Neural cell (in vitro differentiated cells): Measurements from ENCODE around the gene SH3PXD2A.

Source experiments
- EP300 ChIP-seq: fragments of 450-650 bp; conservative IDR thresholded peaks from 2 replicates; pipeline ENCODE4 v1.6.1; 2014; ENCODE audit warnings: antibody characterized with exemption, mild to moderate bottlenecking, moderate library complexity; ENCODE audit not compliant: poor library complexity, severe bottlenecking
- EZH2 ChIP-seq: fragments of 200-600, 300-800 bp; shearing (Covaris generic), sonication (generic); IDR thresholded peaks from 2 replicates; pipeline ENCODE4 v1.6.1; 2014; ENCODE audit warnings: antibody characterized with exemption, low read length, borderline replicate concordance, mild to moderate bottlenecking; ENCODE audit not compliant: insufficient read depth, poor library complexity, severe bottlenecking
- TF ChIP-seq, protein P1 (sequence below): fragments of 450-650 bp; IDR thresholded peaks from 2 replicates; pipeline ENCODE4 v1.5.1; 2014; ENCODE audit warnings: antibody characterized with exemption, mild to moderate bottlenecking, moderate library complexity; ENCODE audit not compliant: poor library complexity, severe bottlenecking
- TF ChIP-seq, protein P2 (sequence below): IDR thresholded peaks from 2 replicates; pipeline ENCODE4 v1.6.1; 2012; ENCODE audit warnings: borderline replicate concordance

DNA sequence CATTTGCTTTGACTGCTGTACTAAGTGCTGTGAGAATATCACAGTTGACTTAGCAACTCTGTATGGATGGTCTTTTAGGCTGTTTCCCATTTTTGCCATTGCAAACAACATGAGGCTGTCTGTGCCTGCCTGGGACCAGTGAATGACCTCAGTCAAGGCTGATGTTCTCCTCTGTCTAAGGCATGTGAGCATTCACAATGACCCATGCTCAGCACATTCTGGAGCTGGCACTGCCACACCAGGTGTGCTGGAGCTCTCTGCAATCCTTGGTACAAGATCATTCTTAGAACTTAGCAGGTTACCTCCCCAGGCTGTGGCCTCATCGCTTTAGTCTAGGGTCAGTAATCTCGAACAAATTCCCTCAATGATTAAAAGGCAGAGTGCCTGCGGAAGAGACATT lies 61.9 kb downstream of the SH3PXD2A start:
- no peak for TF ChIP-seq EZH2
- TF ChIP-seq, protein P1, sequence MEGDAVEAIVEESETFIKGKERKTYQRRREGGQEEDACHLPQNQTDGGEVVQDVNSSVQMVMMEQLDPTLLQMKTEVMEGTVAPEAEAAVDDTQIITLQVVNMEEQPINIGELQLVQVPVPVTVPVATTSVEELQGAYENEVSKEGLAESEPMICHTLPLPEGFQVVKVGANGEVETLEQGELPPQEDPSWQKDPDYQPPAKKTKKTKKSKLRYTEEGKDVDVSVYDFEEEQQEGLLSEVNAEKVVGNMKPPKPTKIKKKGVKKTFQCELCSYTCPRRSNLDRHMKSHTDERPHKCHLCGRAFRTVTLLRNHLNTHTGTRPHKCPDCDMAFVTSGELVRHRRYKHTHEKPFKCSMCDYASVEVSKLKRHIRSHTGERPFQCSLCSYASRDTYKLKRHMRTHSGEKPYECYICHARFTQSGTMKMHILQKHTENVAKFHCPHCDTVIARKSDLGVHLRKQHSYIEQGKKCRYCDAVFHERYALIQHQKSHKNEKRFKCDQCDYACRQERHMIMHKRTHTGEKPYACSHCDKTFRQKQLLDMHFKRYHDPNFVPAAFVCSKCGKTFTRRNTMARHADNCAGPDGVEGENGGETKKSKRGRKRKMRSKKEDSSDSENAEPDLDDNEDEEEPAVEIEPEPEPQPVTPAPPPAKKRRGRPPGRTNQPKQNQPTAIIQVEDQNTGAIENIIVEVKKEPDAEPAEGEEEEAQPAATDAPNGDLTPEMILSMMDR = no peak
- no peak for TF ChIP-seq EP300
- TF ChIP-seq, protein P2, sequence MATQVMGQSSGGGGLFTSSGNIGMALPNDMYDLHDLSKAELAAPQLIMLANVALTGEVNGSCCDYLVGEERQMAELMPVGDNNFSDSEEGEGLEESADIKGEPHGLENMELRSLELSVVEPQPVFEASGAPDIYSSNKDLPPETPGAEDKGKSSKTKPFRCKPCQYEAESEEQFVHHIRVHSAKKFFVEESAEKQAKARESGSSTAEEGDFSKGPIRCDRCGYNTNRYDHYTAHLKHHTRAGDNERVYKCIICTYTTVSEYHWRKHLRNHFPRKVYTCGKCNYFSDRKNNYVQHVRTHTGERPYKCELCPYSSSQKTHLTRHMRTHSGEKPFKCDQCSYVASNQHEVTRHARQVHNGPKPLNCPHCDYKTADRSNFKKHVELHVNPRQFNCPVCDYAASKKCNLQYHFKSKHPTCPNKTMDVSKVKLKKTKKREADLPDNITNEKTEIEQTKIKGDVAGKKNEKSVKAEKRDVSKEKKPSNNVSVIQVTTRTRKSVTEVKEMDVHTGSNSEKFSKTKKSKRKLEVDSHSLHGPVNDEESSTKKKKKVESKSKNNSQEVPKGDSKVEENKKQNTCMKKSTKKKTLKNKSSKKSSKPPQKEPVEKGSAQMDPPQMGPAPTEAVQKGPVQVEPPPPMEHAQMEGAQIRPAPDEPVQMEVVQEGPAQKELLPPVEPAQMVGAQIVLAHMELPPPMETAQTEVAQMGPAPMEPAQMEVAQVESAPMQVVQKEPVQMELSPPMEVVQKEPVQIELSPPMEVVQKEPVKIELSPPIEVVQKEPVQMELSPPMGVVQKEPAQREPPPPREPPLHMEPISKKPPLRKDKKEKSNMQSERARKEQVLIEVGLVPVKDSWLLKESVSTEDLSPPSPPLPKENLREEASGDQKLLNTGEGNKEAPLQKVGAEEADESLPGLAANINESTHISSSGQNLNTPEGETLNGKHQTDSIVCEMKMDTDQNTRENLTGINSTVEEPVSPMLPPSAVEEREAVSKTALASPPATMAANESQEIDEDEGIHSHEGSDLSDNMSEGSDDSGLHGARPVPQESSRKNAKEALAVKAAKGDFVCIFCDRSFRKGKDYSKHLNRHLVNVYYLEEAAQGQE = no peak
